ENCODE results near the gene CCNL1.
"Not testable (repeated sequence)": the region's sequence is repeated elsewhere in the genome, so short reads cannot be mapped to it uniquely, and the experiment has no call there.

Gene CCNL1

DNA sequence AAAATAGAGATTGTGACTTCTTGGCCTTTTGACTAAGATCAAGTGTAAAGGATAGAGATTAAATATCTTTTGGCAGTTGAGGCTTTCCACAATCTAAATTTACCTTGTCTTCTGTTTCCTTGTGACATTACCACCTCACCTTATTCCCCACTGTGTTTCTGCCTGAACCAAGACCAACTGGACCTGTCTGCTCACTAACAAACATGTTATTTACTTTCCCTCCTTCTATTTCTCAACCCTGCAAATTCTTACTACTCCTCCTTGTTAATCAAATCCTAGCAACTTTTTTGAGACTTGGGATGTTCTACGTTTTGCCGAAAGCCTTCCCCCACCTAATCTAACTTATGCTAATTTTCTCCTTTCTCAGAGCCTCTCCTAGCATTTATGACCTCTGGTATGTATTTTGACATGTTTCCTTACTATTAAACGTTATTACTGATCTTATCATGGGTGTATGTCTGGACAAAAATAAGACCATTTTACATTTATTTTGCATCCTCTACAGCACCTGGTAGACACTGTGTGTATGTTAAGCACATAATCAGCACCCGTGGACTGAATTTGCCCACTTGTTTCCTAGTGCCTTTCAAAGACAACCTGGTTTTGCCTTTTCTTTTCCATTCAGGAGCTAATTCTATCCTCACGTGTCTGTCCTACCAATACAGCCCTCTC is 7.6 kb upstream of the CCNL1 start:
- DNase-seq: no peak

DNA sequence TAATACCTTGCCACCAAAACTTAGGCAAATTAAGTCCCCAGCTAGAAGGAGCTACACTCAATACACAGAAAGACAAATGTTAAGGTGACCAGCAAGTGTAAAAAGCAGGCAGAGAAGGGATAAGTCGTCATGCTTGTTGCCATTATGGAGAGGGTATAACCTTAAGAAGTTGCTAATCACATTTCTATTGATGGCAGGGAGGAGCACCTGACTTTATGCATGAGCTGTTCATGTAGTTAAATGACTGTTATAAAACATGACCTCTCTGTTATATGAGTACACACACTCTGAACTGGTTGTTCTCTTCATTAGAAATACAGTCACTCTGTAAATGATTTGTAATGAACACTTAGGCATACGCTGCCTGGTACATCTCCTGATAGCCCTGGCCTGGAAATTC is 6.6 kb upstream of the CCNL1 start:
- no peak for DNase-seq

DNA sequence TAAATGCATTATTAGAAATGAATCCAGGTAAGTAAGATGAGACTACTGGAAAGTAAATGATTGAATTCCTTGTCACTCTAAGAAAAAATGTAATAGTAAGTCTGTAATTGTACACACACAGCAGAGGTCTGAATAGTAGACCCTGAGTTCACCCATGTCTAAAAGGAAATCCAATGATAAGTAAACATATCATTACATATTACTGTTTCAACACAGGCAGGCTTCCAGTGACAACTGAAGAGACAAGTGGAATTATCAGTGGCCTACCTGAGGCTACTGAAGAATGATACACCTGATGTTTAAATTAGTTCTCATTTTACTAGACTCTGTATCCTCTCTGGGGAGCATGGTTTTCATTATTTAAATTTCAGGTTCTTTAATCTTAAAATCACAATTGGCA is 6.2 kb upstream of the CCNL1 start:
- DNase-seq: no peak

DNA sequence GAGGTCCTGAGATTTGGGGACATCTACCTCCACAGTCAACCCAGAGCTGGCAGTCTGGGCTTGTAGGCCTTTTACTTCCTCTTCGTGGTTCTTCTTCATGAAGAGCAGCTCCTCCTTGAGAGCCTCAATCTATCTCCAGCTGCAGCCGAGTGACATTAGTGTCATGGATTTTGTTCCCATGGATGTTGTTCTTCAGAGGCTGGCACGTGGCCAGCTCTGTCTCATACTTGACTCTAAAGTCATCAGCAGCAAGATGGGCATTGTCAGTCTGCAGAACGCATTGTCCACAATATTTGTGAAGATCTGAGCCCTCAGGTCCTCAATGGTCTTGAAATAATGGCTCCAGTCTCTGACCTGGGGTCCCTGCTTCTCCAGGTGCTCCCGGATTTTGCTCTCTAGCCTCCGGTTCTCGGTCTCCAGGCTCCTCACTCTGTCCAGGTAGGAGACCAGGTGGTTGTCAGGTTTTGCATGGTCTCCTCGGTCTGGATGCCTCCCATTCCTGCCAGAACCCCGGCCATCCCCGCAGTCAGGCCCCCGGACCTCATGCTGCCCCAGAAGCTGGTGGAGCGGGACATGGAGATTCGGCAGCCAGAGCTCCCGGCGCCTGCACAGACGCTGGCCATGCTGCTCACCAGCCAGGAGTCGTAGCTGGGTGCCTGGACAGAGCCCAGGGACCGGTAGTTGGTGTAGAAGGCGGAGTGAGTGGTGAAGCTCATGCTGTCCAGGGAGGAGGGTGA is 3.4 kb upstream of the CCNL1 start:
- DNase-seq: no peak

DNA sequence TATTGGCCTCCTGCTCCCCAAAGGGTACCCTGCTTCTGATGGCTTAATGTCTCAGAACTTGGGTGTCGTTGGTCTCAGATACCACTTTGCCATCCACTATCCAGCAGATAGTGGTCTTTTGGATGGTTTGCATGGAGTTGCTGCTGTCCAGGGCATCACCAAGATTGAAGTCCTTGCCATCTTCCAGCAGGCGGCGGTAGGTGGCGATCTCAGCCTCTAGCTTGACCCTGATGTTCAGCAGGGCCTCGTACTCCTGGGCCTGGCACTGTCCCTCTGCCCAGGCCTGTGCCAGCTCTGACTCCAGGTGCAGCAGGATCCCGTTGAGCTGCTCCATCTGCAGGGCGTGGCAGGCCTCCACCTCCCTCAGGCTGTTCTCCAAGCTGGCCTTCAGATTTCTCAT is 2.7 kb upstream of the CCNL1 start:
- DNase-seq: not testable (repeated sequence)

DNA sequence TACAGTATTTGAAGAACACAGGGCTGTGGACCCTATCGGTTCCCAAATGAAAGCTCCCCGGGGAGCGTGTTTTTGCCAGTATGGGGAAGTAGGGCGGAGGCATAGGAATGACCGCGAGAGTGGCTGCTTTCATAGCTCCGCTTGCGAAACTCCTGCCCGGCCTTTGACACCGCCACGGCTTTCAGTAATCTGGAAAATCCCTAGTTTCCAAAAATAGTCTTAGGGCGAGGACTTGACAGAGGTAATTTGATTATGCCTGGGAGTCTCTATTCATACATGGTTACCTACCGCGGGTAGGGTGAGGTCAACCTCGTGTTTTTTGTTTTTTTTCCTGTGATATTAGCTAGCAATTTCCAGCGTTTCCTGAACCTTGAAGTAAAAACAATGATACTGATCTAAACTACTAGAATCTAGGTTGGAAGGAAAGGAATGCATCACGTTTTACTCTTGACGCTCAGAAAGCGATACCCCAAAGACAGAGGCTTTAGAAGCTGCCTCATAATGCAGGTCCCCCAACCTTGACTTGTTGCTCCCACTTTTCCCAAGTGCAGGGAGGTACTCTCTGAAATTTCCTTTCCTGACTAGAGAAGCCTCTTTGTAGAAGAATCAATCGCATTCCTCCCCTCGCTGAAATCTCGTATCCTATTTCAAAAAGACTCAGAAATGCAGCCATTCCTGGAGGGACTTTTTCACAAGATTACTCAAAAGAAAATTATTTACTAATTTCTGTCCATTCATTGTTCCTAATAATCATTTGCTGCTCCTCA is 894 bp upstream of the CCNL1 start:
- peak; percentile 71 for DNase-seq

DNA sequence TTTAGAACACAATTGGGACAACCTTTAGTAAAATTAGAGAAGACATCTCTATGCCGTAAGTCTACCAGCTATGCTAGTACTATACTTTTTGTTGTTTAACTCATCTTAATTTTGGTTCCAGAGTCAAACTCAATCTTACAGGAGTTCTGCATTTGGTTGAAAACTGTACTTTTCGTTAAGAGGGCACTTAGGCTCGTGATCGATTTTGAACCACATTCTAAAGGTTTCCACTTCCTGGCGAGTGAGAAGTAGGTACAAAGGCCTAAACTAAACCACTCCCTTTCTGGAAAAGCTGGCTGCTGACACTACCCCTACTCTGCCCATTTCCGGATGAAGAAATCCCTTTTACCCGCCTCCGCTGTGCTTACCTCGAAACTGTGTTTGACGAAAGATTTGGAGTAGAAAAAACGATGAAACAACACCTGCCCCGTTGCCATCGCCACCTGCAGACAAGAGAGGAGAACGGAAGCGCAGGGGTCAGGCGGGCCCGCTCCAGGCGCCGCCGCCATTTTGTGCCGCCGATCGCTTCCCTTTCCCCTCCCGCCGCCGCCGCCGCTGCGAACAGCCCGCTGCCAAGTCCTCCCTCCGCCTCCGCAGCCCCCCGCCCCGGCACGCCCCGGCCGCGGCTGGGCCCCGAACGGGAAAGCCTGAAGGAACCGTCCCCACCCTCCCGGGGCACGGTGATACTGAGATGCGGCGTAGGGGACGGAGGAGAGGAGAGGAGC is 748 bp downstream of the CCNL1 start:
- peak; percentile 85 for DNase-seq

DNA sequence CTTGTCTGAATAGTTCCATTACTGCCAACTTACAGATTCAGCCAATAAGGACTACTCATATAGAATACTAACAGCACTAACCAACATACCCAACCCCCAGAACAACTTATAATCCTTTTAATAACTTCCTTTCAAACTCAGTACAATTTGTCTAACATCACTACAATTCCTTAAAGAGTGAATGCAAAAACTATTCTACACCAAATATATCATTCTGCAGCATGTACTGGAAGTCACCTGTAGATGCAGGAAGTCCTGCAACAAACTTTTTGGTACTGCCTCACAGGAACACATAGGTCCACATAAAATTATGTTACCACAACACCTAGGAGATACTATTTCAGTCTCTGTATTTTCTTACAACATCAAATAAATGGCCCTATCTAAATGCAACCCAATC is 2.1 kb downstream of the CCNL1 start:
- DNase-seq: no peak

DNA sequence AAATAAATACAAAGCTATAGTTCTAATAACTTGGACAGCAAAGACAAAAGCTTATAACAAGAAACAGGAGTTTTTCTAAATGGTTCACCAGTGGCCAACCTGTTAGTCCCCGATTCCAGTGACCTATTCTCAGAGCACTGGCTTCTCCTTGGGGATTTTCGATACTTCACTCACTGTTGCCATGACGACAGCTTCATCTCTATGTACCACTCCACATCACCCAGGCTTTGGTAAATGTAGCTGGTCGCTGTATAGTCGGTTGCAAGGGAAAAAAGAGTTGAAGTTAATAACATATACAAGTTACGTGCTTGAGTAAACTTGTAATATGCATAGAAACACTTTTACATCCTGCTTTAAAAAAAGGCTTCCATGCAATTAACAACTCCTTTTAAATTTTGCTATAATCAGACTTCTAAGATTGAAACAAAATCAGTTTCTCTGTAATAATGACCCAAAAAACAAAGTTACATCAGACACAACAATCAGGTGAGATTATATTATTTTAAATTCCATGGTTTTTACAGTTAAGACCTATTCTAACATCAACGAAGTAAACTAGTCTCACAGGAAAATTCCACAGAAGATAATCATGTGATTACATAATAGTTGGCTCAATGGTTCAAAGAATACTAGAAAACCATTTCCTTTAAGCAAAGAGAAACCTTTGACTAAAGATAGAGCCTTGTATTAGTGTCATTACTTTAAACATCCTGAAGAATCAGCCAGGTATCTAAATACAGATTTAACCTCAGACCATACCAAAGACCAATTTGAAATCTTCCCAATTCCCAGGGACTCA is 2.9 kb downstream of the CCNL1 start:
- DNase-seq: no peak

DNA sequence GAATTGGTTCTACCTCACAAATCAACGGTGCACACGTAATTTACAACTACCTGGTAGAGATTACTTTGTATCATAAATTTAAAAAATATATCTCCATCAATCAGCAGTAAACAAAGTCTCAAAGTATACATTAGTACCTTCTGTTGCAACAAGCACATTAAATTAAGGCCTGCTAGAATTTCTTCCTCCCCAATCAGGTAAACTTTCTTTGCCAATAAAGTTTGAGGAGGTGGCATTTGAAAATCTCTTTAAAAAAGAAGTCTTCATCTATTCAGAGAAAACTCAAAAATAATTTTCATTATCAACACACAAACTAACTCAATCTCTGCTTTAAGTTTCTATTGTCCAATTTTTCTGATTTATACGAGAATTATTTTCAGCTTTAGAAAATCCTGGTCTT is 4.4 kb downstream of the CCNL1 start:
- DNase-seq: no peak

DNA sequence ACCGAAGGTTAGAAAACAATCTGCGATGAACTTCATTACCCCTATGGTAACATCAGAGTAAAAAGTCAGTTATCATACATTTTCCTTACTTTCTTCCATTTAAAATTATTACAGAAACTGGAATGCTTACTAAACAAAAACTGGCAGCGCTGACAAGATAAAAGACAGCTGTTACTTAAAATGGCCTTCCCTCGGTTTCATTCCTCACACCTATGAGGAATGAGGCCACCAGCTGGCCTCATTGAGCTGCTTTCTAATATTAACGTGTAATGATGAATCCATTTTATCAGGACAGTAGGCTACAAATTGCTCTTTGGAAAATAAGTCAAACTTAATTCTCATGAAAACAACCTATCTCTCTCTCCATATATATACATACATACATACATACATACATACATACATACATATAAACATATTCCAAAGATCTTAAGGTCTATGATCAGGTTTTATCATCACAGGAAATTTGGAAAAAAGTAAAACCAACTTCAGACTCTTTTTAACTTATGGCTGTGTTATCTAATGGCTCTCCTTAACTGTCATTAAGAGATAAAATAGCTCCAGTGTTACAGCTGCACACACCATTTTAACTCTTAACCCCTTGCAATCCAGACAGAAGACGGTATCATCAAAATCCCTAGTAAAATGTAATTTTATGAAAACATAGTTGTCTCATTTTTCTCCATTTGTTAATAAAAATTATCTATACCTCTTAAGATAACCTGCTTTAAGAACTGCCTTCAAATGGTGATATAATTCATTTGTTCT is 5.2 kb downstream of the CCNL1 start:
- DNase-seq: no peak

DNA sequence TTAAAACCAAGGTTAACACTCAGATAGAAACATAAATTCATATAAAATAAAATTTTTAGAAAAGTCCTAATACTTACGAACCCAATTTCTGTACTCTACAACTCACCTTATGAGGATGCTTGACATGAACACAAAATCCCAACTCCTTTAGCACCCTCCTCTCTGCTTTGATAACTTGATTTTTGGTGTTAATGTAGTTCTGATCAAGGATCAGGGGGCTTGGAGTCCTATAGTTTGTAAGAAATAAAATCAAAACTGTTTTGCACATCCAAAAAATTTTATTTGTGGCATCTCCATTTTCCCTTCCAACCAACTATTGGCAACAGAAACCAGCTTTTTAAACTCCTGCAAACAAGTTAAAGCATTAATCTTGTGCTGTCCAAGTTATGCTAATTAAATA is 7.0 kb downstream of the CCNL1 start:
- no peak for DNase-seq

DNA sequence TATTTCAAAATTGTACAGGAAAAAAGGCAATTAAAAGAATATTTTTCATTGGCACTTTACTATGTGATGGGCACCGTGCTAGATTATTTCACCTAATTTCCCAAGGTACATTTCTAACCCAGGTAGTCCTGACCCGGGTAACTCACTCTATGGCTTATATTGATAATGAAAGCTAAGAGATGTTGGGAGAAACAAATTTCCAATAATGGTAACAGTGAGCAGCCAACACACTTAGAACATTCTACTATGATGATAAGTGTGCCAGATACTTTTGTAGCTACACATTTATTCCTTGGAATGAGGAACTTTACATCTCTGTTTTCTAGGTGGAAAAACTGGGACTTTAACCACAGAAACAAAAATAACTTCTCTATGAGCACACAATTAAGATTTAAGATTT is 7.5 kb downstream of the CCNL1 start:
- no peak for DNase-seq

DNA sequence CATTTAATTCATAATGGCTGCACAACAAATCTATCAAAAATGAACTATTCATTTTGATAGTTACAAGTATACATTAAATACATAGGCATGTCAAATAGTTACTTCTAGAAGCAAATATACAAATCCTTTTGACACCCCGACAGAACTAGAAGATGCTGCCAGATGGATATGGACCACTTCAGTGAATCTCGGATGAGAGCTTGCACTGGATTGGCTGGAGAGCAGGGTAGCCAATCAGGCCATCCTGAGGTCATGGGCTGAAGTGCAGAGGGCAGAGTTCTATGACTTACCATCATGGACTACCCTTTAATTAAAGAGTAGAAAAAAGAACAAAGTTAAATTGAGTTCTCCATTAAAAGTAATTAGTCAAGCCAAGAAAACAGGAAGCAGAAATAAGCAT is 8.3 kb downstream of the CCNL1 start:
- DNase-seq: no peak

DNA sequence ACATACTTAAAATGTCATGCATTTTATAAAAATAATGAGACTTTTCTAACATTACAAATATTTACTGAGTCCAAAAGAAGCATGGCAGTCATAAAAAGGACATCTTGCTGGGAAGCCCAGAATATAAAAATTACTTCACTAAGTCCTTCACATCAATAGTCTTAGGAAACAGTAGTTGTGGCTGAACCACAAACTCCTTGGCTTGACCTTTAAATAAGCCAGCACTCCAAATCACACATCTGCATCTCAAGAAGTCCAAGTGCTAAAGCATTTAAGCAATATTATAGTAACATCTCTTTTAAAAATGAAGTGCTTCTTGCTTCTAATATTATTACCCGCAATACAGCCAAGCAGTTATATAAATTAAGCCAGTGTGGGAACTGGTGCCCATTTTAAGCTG is 8.8 kb downstream of the CCNL1 start:
- DNase-seq: no peak

DNA sequence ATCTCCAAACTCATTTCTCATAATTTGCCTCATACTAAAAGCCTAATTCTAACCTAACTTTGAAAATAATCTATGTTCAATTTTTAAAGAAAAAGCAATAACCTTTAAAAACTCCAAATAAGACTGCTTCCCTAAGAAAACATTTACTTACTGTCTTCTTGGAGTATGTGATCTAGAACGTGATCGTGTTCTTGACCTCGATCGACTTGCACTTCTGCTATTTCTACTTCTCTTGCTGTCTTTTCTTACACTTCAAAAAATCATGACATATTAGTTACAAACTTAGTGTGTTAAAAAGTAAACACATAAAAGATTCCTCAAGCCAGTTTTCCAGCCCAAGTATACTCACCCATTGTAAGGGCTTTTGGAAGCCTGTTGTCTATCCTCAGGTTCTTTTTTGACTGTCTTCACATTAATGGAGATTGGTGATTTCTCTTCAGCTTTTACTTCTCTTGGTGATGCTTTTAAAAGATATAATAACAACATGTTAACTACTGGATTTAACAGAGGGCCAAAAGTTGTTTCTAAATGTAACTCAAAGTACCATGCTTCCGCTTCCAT is 10.7 kb downstream of the CCNL1 start:
- no peak for DNase-seq

DNA sequence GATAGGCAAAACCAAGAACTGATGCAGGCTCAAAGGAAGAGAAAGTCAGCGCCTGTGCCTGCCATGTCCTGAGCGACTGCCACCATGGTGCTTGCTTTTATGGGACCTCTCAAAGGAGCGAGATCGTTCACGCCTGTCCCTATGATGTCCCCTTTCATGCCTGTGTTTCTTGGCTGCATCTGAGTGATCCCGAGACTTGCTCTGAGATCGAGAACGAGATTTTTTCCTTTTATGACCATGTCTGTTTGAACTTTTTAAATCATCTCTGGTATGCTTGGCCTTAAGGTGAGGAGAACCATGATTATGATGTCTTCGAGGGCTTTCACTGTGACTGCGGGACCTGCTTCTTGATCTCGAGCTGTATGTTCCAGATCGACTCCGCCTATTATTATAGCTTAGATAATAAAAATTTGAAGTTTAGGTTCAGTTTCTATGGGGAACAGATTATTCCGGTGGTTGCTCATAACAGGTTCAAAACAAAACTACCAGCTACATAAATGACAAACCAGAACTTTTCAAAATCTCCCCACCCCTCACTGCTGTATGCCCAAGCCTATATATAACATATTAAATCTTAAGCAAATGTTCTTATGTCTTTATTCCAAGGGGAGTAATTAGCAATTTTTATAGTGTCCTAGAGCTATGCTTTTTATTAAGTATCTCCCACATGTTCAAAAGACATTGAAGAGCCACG is 11.6 kb downstream of the CCNL1 start:
- DNase-seq: no peak

DNA sequence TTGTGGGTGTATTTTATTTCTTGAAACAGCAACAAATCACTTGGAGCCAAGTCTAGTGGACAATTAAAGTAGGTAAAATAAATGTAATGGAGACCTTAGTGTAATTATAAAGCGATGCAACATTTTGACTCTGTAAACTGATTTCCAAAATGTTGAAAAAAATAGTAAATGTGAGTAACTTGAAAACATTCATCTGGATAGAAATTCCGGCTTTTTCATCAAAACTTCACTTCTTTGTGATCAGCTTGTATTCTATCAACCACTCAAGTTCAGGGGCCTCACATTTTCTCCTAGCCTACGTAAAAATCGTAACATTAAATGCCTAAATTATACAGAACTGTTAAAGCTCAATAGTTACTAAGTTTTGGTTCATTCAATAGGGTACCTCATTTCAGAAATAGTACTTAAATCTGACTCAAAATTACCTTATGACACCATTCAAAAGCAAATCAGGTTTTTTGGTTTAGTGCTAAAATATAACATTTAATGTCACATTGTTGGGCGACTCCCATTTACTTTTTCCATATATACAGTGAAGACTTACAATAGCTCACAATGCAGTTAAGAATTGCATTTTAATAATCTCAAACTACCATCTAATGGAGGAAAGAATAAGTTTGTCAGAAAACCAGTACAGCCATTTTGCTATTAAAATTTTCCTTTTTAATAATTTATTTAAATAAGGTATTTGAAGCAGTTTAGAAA is 12.7 kb downstream of the CCNL1 start:
- DNase-seq: no peak

DNA sequence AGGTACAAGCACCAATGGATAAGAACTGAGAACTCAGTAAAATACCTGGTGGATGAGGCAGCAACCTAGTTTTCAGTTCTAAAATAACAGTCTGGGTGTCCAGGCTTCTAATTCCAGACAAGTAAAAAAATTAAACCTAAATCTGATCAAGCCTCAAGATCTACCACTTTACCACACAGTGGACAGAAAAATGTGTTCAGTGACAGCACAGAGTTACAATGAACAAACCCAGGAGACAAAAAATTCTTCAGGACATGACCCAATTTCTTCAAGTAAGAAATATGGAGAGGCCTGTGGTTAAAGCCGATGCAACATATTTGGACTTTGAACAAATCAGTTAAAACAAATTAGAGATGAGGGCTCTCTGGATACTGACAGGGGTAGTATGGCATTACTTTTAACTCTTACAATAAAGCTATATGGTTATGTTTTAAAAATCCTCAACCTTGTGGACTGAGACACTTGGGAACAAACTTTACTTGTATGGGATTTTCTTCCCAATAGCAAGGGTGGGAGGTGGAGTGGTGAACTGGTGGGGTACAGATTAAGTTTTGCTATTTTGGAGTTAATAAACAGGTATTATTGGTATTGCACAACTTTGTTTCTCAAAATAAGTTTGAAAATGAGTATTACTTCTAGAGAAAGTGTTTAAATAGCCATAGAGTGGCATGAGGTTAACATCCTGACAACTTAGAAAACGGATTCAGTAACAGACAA is 14.2 kb downstream of the CCNL1 start:
- no peak for DNase-seq
